Adipocyte (in vitro differentiated cells): Measurements from ENCODE around the gene RAB36.

Experiments used
- DNase-seq: peaks from one replicate; pipeline ENCODE4 v3.0.0-alpha.2; 2015; ENCODE audit warnings: low read depth
- H3K27me3 ChIP-seq: replicated peaks from 2 replicates; pipeline ENCODE4 v1.7.0; 2013; ENCODE audit warnings: mild to moderate bottlenecking, low read length, moderate library complexity; ENCODE audit not compliant: control insufficient read depth, insufficient read depth
- H3K36me3 ChIP-seq: 2 replicates; pipeline ENCODE4 v1.7.0; 2013; ENCODE audit warnings: low read length, mild to moderate bottlenecking, moderate library complexity; ENCODE audit not compliant: control insufficient read depth, insufficient read depth, severe bottlenecking
- H3K4me1 ChIP-seq: 2 replicates; pipeline ENCODE4 v1.7.0; 2013; ENCODE audit warnings: mild to moderate bottlenecking, low read length, moderate library complexity; ENCODE audit not compliant: control insufficient read depth, insufficient read depth
- H3K4me3 ChIP-seq: 2 replicates; pipeline ENCODE4 v1.7.0; 2013; ENCODE audit warnings: mild to moderate bottlenecking, low read length, moderate library complexity
- H3K9ac ChIP-seq: 2 replicates; pipeline ENCODE4 v1.7.0; 2013; ENCODE audit warnings: mild to moderate bottlenecking, low read length, moderate library complexity
- H3K9me3 ChIP-seq: 2 replicates; pipeline ENCODE4 v1.7.0; 2013; ENCODE audit warnings: mild to moderate bottlenecking, low read length, moderate library complexity; ENCODE audit not compliant: control insufficient read depth

Gene RAB36

DNA sequence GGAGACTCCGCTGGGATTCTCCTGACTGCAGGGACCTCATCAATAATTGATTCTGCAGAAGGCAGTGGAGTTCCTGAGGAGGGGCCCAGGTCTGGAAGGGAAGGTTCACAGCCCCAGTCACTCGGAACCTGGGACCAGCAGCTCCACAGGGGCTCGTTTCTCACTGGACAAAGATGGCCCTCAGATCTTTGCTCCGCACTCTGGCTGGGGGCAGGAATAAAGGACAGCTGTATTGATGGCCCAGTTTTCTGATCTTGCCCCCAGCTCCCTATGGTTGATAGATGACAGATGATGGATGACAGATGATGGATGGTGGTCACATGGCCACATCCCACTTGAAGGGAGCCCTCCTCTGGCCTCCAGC is 23.7 kb downstream of the RAB36 start:
- Histone ChIP-seq H3K9me3 (no peaks in the 10 kb centered on the region), H3K9ac (no peak overlapping the region), H3K27me3 (peaks cover 20% of the 10 kb centered on the region), H3K4me3 (no peak overlapping the region), H3K36me3 (no peaks in the 10 kb centered on the region), H3K4me1 (peaks cover 1% of the 10 kb centered on the region)
- DNase-seq, result no peak

- Histone ChIP-seq H3K9ac (no peak overlapping the region), H3K9me3 (peaks cover 22% of the 10 kb centered on the region), H3K27me3 (no peaks in the 10 kb centered on the region), H3K4me1 (peaks cover 17% of the 10 kb centered on the region), H3K4me3 (no peak overlapping the region), H3K36me3 (no peaks in the 10 kb centered on the region)
- no peak for DNase-seq
These were observed 30.8 kb downstream of the RAB36 start for GRCh38 chr22:23175817-23176644.

DNA sequence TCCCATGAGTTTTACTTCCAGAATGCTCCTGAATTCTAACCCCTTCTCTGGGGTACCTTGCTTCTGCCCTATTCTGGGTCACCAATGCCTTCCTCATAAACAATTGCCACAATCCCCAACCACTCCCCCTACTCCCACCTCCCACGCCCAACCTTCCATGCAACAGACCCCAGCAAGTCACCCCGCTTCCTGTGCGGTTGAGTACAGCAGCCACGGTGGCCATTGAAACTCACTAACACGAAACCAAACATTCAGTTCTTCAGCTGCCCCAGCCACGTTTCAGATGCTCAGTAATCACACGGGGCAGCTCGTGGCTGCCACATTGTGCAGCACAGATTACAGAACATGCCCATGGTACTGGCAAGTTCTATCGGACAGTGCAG is 31.4 kb downstream of the RAB36 start:
- Histone ChIP-seq H3K9me3 (peaks cover 22% of the 10 kb centered on the region), H3K36me3 (no peaks in the 10 kb centered on the region), H3K4me1 (peaks cover 20% of the 10 kb centered on the region), H3K4me3 (no peak overlapping the region), H3K27me3 (no peaks in the 10 kb centered on the region), H3K9ac (no peak overlapping the region)
- no peak for DNase-seq

- H3K4me3 ChIP-seq, result no peak overlapping the region
- no peaks in the 10 kb centered on the region for H3K36me3 ChIP-seq
- H3K4me1 ChIP-seq, result peaks cover 26% of the 10 kb centered on the region
- H3K9me3 ChIP-seq, result peaks cover 22% of the 10 kb centered on the region
- H3K9ac ChIP-seq, result no peak overlapping the region
- H3K27me3 ChIP-seq, result no peaks in the 10 kb centered on the region
- no peak for DNase-seq
These were observed 31.9 kb downstream of the RAB36 start for GRCh38 chr22:23177197-23177596.

GRCh38 chr22:23178512-23179254 is 33.4 kb downstream of the RAB36 start:
- DNase-seq, result peak; percentile 85

DNA sequence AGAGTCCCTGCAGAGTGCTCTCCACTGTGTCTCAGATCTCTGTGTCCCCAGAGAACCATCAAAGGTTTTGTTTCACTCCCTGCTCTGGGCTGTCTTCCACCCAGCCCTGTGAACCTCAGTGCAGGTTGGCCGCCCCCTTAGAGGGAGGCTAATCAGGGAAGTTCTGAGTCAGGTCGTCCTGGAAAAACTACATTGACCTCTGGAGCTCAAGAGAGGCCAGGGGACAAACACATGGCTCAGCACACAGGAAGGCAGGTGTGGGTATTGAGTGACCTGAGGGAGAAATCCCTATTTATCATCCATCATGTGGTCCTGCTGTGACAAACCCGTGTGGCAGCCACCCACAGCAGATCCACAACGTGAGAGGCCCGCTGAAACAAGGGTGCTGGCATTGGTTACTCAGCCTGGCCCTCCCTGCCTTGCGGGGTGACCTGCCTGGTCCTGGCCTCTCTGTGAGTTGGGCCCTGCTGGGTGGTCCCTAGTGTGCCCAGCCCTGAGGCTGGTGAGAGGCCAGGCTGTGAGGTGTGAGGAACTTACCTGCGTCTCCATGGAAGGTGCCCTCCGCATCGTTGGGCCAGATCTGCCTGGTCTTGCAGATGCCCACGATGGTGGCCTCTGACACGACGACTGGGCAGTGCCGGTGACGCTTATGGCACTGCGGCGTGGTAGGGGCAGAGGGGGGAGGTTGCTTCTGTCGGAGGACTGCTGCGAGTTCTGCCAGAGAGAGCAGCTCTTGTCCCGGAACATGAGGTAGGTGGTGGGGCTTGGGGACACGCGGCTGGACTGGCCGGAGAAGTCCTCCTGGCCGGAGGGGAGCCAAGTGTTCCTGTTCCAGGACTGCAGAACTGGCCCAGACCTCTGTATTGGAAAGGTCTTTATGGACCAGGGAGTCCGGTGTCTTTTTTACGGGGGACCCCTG is 34.4 kb downstream of the RAB36 start:
- Histone ChIP-seq H3K9ac (peak overlapping the region; percentile 85), H3K36me3 (no peaks in the 10 kb centered on the region), H3K9me3 (peaks cover 22% of the 10 kb centered on the region), H3K27me3 (no peaks in the 10 kb centered on the region), H3K4me1 (peaks cover 41% of the 10 kb centered on the region), H3K4me3 (peak overlapping the region; percentile 83)
- DNase-seq, result no peak

More at GRCh38 chr22:23178512-23179254, 33.4 kb downstream of the RAB36 start:
- no peak overlapping the region for H3K4me3 ChIP-seq
- peaks cover 41% of the 10 kb centered on the region for H3K4me1 ChIP-seq
- H3K36me3 ChIP-seq, result no peaks in the 10 kb centered on the region
- H3K9ac ChIP-seq, result peak overlapping the region; percentile 32
- peaks cover 22% of the 10 kb centered on the region for H3K9me3 ChIP-seq
- no peaks in the 10 kb centered on the region for H3K27me3 ChIP-seq

DNA sequence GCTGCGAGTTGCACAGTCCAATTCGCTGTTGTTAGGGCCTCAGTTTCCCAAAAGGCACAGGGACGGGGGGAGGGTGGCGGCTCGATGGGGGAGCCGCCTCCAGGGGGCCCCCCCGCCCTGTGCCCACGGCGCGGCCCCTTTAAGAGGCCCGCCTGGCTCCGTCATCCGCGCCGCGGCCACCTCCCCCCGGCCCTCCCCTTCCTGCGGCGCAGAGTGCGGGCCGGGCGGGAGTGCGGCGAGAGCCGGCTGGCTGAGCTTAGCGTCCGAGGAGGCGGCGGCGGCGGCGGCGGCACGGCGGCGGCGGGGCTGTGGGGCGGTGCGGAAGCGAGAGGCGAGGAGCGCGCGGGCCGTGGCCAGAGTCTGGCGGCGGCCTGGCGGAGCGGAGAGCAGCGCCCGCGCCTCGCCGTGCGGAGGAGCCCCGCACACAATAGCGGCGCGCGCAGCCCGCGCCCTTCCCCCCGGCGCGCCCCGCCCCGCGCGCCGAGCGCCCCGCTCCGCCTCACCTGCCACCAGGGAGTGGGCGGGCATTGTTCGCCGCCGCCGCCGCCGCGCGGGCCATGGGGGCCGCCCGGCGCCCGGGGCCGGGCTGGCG is 35.1 kb downstream of the RAB36 start, which contains the start of gene BCR:
TSS of gene BCR (plus strand) at position 209 of the 592 bp plus-strand sequence. CDS start 452 bp downstream, outside the sequence.
- peak within 1 kb of the TSS; percentile 83 for H3K4me3 ChIP-seq

DNA sequence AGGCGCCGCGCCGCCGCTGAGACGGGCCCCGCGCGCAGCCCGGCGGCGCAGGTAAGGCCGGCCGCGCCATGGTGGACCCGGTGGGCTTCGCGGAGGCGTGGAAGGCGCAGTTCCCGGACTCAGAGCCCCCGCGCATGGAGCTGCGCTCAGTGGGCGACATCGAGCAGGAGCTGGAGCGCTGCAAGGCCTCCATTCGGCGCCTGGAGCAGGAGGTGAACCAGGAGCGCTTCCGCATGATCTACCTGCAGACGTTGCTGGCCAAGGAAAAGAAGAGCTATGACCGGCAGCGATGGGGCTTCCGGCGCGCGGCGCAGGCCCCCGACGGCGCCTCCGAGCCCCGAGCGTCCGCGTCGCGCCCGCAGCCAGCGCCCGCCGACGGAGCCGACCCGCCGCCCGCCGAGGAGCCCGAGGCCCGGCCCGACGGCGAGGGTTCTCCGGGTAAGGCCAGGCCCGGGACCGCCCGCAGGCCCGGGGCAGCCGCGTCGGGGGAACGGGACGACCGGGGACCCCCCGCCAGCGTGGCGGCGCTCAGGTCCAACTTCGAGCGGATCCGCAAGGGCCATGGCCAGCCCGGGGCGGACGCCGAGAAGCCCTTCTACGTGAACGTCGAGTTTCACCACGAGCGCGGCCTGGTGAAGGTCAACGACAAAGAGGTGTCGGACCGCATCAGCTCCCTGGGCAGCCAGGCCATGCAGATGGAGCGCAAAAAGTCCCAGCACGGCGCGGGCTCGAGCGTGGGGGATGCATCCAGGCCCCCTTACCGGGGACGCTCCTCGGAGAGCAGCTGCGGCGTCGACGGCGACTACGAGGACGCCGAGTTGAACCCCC is 35.8 kb downstream of the RAB36 start:
- Histone ChIP-seq H3K27me3 (no peaks in the 10 kb centered on the region), H3K4me3 (peak overlapping the region; percentile 83), H3K4me1 (peaks cover 41% of the 10 kb centered on the region), H3K9ac (peak overlapping the region; percentile 81), H3K9me3 (peaks cover 12% of the 10 kb centered on the region), H3K36me3 (no peaks in the 10 kb centered on the region)
- DNase-seq, result no peak

More for the DNA sequence above, 35.1 kb downstream of the RAB36 start, which contains the start of gene BCR:
- DNase-seq, result peak; percentile 89
- H3K27me3 ChIP-seq, result no peaks in the 10 kb centered on the region
- H3K36me3 ChIP-seq, result no peaks in the 10 kb centered on the region
- peaks cover 19% of the 10 kb centered on the region for H3K9me3 ChIP-seq
- H3K4me1 ChIP-seq, result peaks cover 41% of the 10 kb centered on the region
- H3K9ac ChIP-seq, result peak within 1 kb of the TSS; percentile 85

- no peak for DNase-seq
- no peaks in the 10 kb centered on the region for H3K36me3 ChIP-seq
These were observed 36.5 kb downstream of the RAB36 start for GRCh38 chr22:23181721-23182308.

More at GRCh38 chr22:23181721-23182308, 36.5 kb downstream of the RAB36 start:
- H3K4me3 ChIP-seq, result peak overlapping the region; percentile 83
- H3K9me3 ChIP-seq, result peaks cover 5% of the 10 kb centered on the region
- H3K27me3 ChIP-seq, result no peaks in the 10 kb centered on the region
- H3K9ac ChIP-seq, result peak overlapping the region; percentile 81
- H3K4me1 ChIP-seq, result peaks cover 41% of the 10 kb centered on the region
